GM21528 (cell line): ENCODE measurements around the gene LARGE1.
"Not testable (repeated sequence)": the region's sequence is repeated elsewhere in the genome, so short reads cannot be mapped to it uniquely, and the experiment has no call there.

Source experiments
- ATAC-seq: cut with Tn5 transposase; IDR thresholded peaks from one replicate; pipeline ENCODE4 v1.9.1; 2021; ENCODE audit warnings: mild to moderate bottlenecking, moderate library complexity; ENCODE audit not compliant: unreplicated experiment, low FRiP score

LARGE1 gene

GRCh38 chr22:33464698-33465097 lies 455.6 kb downstream of the LARGE1 start:
- ATAC-seq = no peak

GRCh38 chr22:33461698-33462434 lies 458.4 kb downstream of the LARGE1 start:
- ATAC-seq = no peak

GRCh38 chr22:33461245-33461644 lies 459.0 kb downstream of the LARGE1 start:
- not testable (repeated sequence) for ATAC-seq

GRCh38 chr22:33459137-33459536 lies 461.1 kb downstream of the LARGE1 start:
- no peak for ATAC-seq

GRCh38 chr22:33456511-33456910 lies 463.8 kb downstream of the LARGE1 start:
- no peak for ATAC-seq

GRCh38 chr22:33455036-33455435 lies 465.2 kb downstream of the LARGE1 start:
- ATAC-seq = no peak

- ATAC-seq = no peak
Measured at GRCh38 chr22:33451866-33452469, 468.3 kb downstream of the LARGE1 start.

GRCh38 chr22:33450756-33451155 lies 469.5 kb downstream of the LARGE1 start:
- no peak for ATAC-seq

GRCh38 chr22:33447733-33448132 lies 472.5 kb downstream of the LARGE1 start:
- ATAC-seq = no peak

- no peak for ATAC-seq
Measured at GRCh38 chr22:33443683-33444082, 476.6 kb downstream of the LARGE1 start.

- no peak for ATAC-seq
Measured at GRCh38 chr22:33440756-33441155, 479.5 kb downstream of the LARGE1 start.

- ATAC-seq = no peak
Measured at GRCh38 chr22:33438273-33438672, 482.0 kb downstream of the LARGE1 start.

GRCh38 chr22:33431300-33431699 lies 489.0 kb downstream of the LARGE1 start:
- no peak for ATAC-seq

- ATAC-seq = no peak
Measured at GRCh38 chr22:33429281-33429680, 491.0 kb downstream of the LARGE1 start.

- no peak for ATAC-seq
Measured at GRCh38 chr22:33427461-33427860, 492.8 kb downstream of the LARGE1 start.

- no peak for ATAC-seq
Measured at GRCh38 chr22:33426451-33426850, 493.8 kb downstream of the LARGE1 start.

GRCh38 chr22:33421859-33422258 lies 498.4 kb downstream of the LARGE1 start:
- ATAC-seq = no peak

GRCh38 chr22:33418484-33418883 lies 501.8 kb downstream of the LARGE1 start:
- no peak for ATAC-seq

- ATAC-seq = no peak
Measured at GRCh38 chr22:33415401-33415800, 504.9 kb downstream of the LARGE1 start.

- ATAC-seq = no peak
Measured at GRCh38 chr22:33409079-33409478, 511.2 kb downstream of the LARGE1 start.

GRCh38 chr22:33405194-33405593 lies 515.1 kb downstream of the LARGE1 start:
- ATAC-seq = no peak

GRCh38 chr22:33404723-33405122 lies 515.6 kb downstream of the LARGE1 start:
- no peak for ATAC-seq
